AG09309 (cell line): ENCODE results near the gene EIF3K.

Experiments
- DNase-seq: peaks from one replicate; pipeline ENCODE4 v3.0.0-alpha.2; 2010; ENCODE audit warnings: low read depth
- H3K4me3 ChIP-seq: 2 replicates; pipeline ENCODE4 v1.5.1; 2011; ENCODE audit warnings: mild to moderate bottlenecking, low read depth, low read length, moderate library complexity; ENCODE audit not compliant: control insufficient read depth
- CTCF ChIP-seq: IDR thresholded peaks from 2 replicates; pipeline ENCODE4 v1.5.1; 2011; ENCODE audit warnings: mild to moderate bottlenecking, low read depth, low read length, inconsistent platforms; ENCODE audit not compliant: insufficient read depth, control insufficient read depth; ENCODE audit errors: missing control alignments

Gene EIF3K

GRCh38 chr19:38583985-38584305 lies 35.0 kb upstream of the EIF3K start:
- TF ChIP-seq CTCF = no peak
- no peak overlapping the region for H3K4me3 ChIP-seq
- DNase-seq = no peak

GRCh38 chr19:38587562-38587961 lies 31.4 kb upstream of the EIF3K start:
- no peak overlapping the region for H3K4me3 ChIP-seq
- DNase-seq = no peak
- no peak for TF ChIP-seq CTCF

GRCh38 chr19:38588041-38588440 lies 30.9 kb upstream of the EIF3K start:
- no peak for DNase-seq
- TF ChIP-seq CTCF = no peak
- H3K4me3 ChIP-seq = no peak overlapping the region

GRCh38 chr19:38592940-38593339 lies 26.0 kb upstream of the EIF3K start:
- DNase-seq = no peak
- no peak overlapping the region for H3K4me3 ChIP-seq

GRCh38 chr19:38596057-38596981 lies 22.7 kb upstream of the EIF3K start:
- no peak for DNase-seq
- no peak for TF ChIP-seq CTCF
- H3K4me3 ChIP-seq = no peak overlapping the region

More at GRCh38 chr19:38592940-38593339, 26.0 kb upstream of the EIF3K start:
- TF ChIP-seq CTCF = no peak

GRCh38 chr19:38597075-38597474 lies 21.9 kb upstream of the EIF3K start:
- DNase-seq = no peak
- H3K4me3 ChIP-seq = no peak overlapping the region
- TF ChIP-seq CTCF = no peak
